Neutrophil (primary cell): ENCODE measurements around the gene TAS1R3.
"Not testable (repeated sequence)": the region's sequence is repeated elsewhere in the genome, so short reads cannot be mapped to it uniquely, and the experiment has no call there.

ENCODE experiments used
- H3K27ac ChIP-seq: fragments of 200-600 bp; sonication (generic); 2 replicates; pipeline ENCODE4 v1.5.1; 2016; ENCODE audit warnings: mild to moderate bottlenecking, moderate library complexity
- H3K27me3 ChIP-seq: fragments of 200-600 bp; sonication (generic); 2 replicates; pipeline ENCODE4 v1.6.0; 2016; ENCODE audit warnings: mild to moderate bottlenecking
- H3K36me3 ChIP-seq: fragments of 200-600 bp; sonication (generic); 2 replicates; pipeline ENCODE4 v1.5.1; 2017
- H3K4me1 ChIP-seq, 2 experiments: fragments of 200-600 bp in 1 of 2; sonication (generic) in 1 of 2; 1 replicate in 1 of 2; 2 replicates in 1 of 2; pipeline versions ENCODE4 v1.5.1 to v1.6.1; 2013 to 2016; ENCODE audit warnings: low read depth in 1 of 2, low read length in 1 of 2, mild to moderate bottlenecking in 1 of 2, moderate library complexity in 1 of 2; ENCODE audit not compliant: control insufficient read depth in 1 of 2, insufficient read depth in 1 of 2
- H3K4me3 ChIP-seq, 2 experiments: fragments of 200-600 bp in 1 of 2; sonication (generic) in 1 of 2; 1 replicate in 1 of 2; 2 replicates in 1 of 2; pipeline ENCODE4 v1.5.1; 2013 to 2016; ENCODE audit warnings: low read depth in 1 of 2, low read length in 1 of 2, mild to moderate bottlenecking in 1 of 2, moderate library complexity in 1 of 2
- H3K9me3 ChIP-seq: fragments of 200-600 bp; sonication (generic); 2 replicates; pipeline ENCODE4 v1.5.1; 2016
- TF ChIP-seq, protein P1 (sequence below): fragments of 200-600 bp; sonication (generic); IDR thresholded peaks from 2 replicates; pipeline ENCODE4 v1.5.1; 2016; ENCODE audit warnings: antibody characterized with exemption

TAS1R3 gene

DNA sequence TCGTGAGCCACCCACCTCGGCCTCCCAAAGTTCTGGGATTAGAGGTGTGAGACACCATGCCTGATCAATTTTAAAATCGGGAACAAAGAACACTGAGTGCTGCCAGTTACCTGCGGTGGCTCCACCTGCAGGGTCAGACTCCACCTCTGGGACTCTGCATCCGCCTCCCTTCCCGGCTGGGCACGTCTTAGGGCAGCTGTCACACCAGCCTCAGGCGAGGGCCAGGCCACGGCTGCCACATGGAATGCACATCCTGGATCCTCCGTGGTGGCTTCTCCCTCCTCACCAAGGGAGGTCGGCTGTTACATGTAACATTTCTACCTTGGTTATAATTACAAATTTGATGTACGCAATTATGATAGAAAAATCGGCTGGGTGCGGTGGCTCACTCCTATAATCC is 33.2 kb downstream of the TAS1R3 start:
- Histone ChIP-seq H3K36me3 (no peaks in the 10 kb centered on the region), H3K4me3 (no peak overlapping the region), H3K9me3 (no peaks in the 10 kb centered on the region), H3K4me1 (no peaks in the 10 kb centered on the region), H3K27ac (no peak overlapping the region), H3K27me3 (peaks cover 61% of the 10 kb centered on the region)
- TF ChIP-seq, protein P1, sequence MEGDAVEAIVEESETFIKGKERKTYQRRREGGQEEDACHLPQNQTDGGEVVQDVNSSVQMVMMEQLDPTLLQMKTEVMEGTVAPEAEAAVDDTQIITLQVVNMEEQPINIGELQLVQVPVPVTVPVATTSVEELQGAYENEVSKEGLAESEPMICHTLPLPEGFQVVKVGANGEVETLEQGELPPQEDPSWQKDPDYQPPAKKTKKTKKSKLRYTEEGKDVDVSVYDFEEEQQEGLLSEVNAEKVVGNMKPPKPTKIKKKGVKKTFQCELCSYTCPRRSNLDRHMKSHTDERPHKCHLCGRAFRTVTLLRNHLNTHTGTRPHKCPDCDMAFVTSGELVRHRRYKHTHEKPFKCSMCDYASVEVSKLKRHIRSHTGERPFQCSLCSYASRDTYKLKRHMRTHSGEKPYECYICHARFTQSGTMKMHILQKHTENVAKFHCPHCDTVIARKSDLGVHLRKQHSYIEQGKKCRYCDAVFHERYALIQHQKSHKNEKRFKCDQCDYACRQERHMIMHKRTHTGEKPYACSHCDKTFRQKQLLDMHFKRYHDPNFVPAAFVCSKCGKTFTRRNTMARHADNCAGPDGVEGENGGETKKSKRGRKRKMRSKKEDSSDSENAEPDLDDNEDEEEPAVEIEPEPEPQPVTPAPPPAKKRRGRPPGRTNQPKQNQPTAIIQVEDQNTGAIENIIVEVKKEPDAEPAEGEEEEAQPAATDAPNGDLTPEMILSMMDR, result no peak

DNA sequence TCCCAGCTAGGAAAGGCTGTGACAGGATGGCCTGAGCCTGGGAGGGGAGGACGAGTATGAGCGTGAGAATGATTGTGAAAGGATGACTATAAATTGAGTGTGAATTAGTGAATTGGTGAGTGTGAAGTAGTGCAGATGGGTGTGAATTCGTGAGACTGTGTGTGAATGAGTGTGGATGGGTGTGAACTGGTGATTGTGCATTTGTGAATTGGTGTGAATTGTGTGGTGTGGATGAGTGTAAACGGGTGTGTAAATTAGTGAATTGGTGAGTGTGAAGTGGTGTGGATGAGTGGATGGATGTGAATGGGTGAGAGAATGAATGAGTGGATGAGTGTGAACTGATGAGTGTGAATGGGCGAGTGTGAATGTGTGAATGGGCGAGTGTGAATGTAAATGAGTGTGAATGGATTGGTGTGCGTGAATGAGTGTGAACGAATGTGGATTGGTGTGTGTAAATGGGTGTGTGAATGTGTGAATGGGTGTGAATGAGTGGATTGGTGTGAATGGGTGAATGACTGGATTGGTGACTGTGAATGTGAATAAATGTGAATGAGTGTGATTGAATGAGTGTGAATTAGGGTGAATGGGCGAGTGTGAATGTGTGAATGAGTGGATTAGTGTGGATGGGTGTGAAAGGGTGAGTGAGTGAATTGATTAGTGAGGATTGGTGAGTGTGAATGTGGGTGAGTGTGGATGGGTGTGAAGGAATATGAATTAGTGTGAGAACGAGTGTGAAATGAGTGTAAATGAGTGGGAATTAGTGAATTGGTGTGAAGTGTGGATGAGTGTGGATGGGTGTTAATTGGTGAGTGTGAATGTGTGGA is 35.0 kb downstream of the TAS1R3 start:
- Histone ChIP-seq H3K27me3 (peaks cover 49% of the 10 kb centered on the region), H3K9me3 (no peaks in the 10 kb centered on the region), H3K27ac (no peak overlapping the region), H3K4me1 (no peaks in the 10 kb centered on the region), H3K4me3 (no peak overlapping the region), H3K36me3 (no peaks in the 10 kb centered on the region)
- TF ChIP-seq, protein P1, result no peak

DNA sequence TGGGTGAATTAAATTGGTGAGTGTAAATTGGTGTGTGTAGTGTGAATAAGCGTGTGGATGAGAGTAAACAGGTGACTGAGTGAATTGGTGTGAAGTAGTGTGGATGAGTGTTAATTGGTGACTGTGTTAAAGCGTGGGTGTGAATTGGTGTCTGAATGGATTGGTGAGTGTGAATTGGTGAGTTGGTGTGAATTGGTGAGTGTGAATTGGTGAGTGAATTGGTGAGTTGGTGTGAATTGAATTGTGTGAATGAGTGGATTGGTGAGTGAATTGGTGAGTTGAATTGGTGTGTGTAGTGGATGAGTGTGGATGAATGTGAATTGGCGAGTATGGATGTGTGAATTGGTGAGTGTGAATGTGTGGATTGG is 35.6 kb downstream of the TAS1R3 start:
- TF ChIP-seq, protein P1, result no peak
- Histone ChIP-seq H3K9me3 (no peaks in the 10 kb centered on the region), H3K27ac (no peak overlapping the region), H3K4me3 (no peak overlapping the region), H3K36me3 (no peaks in the 10 kb centered on the region), H3K27me3 (peaks cover 43% of the 10 kb centered on the region), H3K4me1 (peaks cover 3 to 5% of the 10 kb centered on the region in 2 experiments)

DNA sequence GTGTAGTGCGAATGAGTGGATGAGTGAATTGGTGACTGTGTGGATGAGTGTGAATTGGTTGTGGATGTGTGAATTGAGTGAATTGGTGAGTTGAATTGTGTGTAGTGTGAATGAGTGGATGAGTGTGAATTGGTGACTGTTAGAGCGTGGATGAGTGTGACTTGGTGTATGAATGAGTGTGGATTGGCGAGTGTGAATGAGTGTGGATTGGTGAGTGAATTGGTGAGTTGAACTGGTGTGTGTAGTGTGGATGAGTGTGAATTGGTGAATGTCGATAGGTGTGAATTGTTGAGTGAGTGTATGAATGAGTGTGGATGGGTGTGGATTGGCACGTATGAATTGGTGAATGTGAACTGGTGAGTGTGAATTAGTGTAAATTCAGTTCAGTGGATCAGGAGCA is 36.2 kb downstream of the TAS1R3 start:
- Histone ChIP-seq H3K9me3 (no peaks in the 10 kb centered on the region), H3K4me3 (no peak overlapping the region), H3K36me3 (no peaks in the 10 kb centered on the region), H3K4me1 (peaks cover 9 to 11% of the 10 kb centered on the region in 2 experiments), H3K27me3 (peaks cover 36% of the 10 kb centered on the region), H3K27ac (no peak overlapping the region)
- TF ChIP-seq, protein P1, result no peak

DNA sequence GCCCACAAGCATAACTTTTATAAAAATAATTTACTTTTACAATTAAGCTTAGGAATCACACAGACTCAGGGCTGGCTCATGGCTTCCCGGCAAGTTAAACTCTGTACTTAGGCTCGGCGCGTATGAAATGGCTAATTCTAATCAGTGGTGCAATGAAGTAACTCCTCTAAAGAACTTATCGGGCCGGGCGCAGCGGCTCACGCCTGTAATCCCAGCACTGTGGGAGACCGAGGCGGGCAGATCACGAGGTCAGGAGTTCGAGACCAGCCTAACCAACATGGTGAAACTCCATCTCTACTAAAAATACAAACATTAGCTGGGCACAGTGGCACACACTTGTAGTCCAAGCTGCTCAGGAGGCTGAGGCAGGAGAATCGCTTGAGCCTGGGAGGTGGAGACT is 39.0 kb downstream of the TAS1R3 start:
- not testable (repeated sequence) for H3K9me3 ChIP-seq, H3K4me3 ChIP-seq, H3K27ac ChIP-seq
- H3K27me3 ChIP-seq, result peaks cover 18% of the 10 kb centered on the region
- H3K4me1 ChIP-seq, result peaks cover 20 to 28% of the 10 kb centered on the region in 2 experiments
- peaks cover 20% of the 10 kb centered on the region for H3K36me3 ChIP-seq

DNA sequence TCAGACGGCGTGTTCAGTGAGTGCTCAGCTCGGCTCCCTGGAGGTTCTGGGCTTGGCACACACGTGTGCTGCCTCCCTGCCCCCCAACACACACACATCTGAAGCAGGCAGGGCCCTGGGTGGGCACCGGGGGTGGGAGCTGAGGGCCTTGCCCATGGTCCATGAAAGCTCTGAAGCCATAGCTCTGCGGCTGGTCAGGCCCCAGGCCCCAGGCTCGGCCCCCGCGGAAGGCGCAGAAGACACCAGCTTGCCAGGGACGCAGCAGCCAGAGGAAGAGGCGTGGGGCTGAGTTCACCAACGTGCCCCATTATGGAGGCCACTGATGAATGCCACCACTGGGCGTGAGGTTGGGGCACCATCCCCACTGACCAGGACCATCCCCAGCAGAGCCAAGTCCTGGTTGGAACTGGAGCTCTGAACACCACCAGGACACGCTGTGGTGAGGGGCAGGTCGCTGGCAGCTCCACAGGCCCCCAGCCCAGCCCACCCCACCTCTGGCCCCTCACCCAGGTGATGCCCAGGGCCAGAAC is 39.8 kb downstream of the TAS1R3 start:
- no peaks in the 10 kb centered on the region for H3K9me3 ChIP-seq
- no peak overlapping the region for H3K4me3 ChIP-seq
- H3K27ac ChIP-seq, result no peak overlapping the region
- peaks cover 17% of the 10 kb centered on the region for H3K27me3 ChIP-seq
- peaks cover 20 to 28% of the 10 kb centered on the region in 2 experiments for H3K4me1 ChIP-seq
- TF ChIP-seq, protein P1, result no peak
- peaks cover 20% of the 10 kb centered on the region for H3K36me3 ChIP-seq
